Measurements from ENCODE around the gene MRPL37.
"Not testable (repeated sequence)": the region's sequence is repeated elsewhere in the genome, so short reads cannot be mapped to it uniquely, and the experiment has no call there.

MRPL37 gene

GRCh38 chr1:54219688-54220003 lies 19.7 kb downstream of the MRPL37 start:
- no peak for DNase-seq

- DNase-seq: peak in 36 of 56 donors; percentile 7 to 68 (median 37)
Measured at GRCh38 chr1:54220004-54220811, 20.2 kb downstream of the MRPL37 start.

- no peak for DNase-seq
Measured at GRCh38 chr1:54221113-54221834, 21.3 kb downstream of the MRPL37 start.

- DNase-seq: no peak
Measured at GRCh38 chr1:54221867-54222484, 22.0 kb downstream of the MRPL37 start.

GRCh38 chr1:54222711-54223110 lies 22.7 kb downstream of the MRPL37 start:
- DNase-seq: no peak

GRCh38 chr1:54223441-54224202 lies 23.7 kb downstream of the MRPL37 start:
- DNase-seq: no peak

GRCh38 chr1:54224233-54224632 lies 24.3 kb downstream of the MRPL37 start:
- no peak for DNase-seq

GRCh38 chr1:54225378-54225777 lies 25.4 kb downstream of the MRPL37 start:
- no peak for DNase-seq

- DNase-seq: no peak
Measured at GRCh38 chr1:54225986-54226559, 26.1 kb downstream of the MRPL37 start.

GRCh38 chr1:54227091-54227602 lies 27.2 kb downstream of the MRPL37 start:
- DNase-seq: peak in 19 of 56 donors; percentile 6 to 63 (median 23)

- DNase-seq: peak in 1 of 56 donors; percentile 20
Measured at GRCh38 chr1:54227891-54228310, 27.9 kb downstream of the MRPL37 start.

GRCh38 chr1:54228638-54229079 lies 28.7 kb downstream of the MRPL37 start:
- no peak for DNase-seq

- DNase-seq: peak in 2 of 56 donors; percentile 13 to 15
Measured at GRCh38 chr1:54229281-54229891, 29.4 kb downstream of the MRPL37 start.

- no peak for DNase-seq
Measured at GRCh38 chr1:54230507-54231339, 30.8 kb downstream of the MRPL37 start.

- DNase-seq: not testable (repeated sequence)
Measured at GRCh38 chr1:54233196-54233595, 33.2 kb downstream of the MRPL37 start.

GRCh38 chr1:54234284-54234683 lies 34.3 kb downstream of the MRPL37 start:
- DNase-seq: no peak

- DNase-seq: no peak
Measured at GRCh38 chr1:54237586-54237985, 37.6 kb downstream of the MRPL37 start.

- DNase-seq: no peak
Measured at GRCh38 chr1:54238353-54239034, 38.5 kb downstream of the MRPL37 start.

- no peak for DNase-seq
Measured at GRCh38 chr1:54239035-54239383, 39.0 kb downstream of the MRPL37 start.

All from nucleus accumbens (tissue), 56 donors.